GM21717 (cell line): Measurements from ENCODE around the gene LIN9.
A peak's percentile ranks its signal among the peaks of the same experiment; 100 is the strongest.
"Not testable (repeated sequence)": the region's sequence is repeated elsewhere in the genome, so short reads cannot be mapped to it uniquely, and the experiment has no call there.

ENCODE experiments used
- ATAC-seq: cut with Tn5 transposase; IDR thresholded peaks from one replicate; pipeline ENCODE4 v1.9.1; 2021; ENCODE audit warnings: mild to moderate bottlenecking, moderate library complexity; ENCODE audit not compliant: unreplicated experiment

Gene LIN9

DNA sequence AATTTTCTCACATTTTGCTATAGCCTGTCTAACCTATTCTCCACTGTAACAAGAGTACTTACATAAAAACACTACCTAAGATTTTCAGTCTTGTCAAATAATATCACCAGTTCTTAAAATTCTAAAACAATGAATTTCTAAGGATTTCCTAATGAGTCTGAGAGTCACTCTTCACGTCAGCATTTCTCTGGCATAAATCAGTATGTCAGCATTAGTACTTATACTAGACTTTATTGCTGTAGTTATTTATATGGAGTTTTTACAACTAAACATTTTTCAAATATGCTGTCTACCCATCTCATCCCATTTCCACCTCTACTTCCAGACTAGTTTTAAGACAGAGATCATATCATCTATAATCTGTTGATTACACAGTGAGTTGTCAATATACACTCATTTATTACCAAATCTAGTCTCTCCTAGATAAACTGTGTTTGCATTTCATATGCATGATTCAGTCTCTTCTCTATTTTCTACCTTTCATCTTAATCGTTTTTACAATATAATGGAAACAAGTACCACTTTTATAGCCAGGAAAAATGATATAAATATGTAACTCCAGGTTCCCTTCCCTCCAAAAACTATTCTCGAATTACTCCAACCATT is 32.8 kb downstream of the LIN9 start:
- ATAC-seq: no peak

DNA sequence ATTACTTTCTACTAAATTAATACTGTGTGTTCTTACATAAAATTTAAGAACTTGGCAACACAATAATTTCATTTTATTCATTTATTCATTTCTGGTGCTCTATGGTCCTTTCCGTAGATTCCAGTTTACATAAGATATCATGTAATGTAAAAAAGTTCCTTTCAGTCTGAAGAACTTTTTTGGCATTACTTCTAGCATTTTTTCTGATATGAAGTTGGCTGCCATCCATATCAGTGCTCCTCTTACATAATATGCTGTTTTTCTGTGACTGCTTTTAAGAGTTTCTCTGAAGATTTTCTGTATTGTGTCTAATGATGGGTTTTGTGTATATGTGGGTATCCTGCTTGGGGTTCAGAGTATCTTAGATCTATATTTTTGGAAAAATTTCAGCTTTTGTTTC is 34.8 kb downstream of the LIN9 start:
- no peak for ATAC-seq

DNA sequence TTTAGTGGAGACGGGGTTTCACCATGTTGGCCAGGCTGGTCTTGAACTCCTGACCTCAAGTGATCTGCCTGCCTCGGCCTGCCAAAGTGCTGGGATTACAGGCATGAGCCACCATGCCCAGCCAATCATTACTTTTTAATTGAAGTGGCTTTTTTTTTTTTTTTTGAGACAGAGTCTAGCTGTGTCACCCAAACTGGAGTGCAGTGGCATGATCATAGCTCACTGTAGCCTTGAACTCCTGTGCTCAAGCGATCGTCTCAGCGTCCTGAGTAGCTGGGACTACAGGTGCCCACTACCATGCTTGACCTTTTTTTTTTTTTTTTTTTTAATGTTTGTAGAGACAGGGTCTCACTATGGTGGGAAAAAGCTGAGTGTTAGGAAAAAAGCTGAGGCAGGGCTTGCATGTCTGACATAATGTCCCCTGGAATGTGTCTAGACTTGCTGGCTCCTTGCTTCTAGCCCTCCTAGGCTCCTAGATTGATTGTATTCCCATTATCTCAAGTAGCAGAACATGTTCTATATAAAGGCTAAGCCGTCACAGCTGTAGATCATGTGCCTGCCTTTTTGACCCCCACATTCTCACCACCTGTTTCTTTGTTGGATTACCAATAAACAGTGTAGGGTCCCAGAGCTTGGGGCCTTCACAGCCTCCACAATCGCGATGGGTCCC is 36.6 kb downstream of the LIN9 start:
- ATAC-seq: not testable (repeated sequence)

DNA sequence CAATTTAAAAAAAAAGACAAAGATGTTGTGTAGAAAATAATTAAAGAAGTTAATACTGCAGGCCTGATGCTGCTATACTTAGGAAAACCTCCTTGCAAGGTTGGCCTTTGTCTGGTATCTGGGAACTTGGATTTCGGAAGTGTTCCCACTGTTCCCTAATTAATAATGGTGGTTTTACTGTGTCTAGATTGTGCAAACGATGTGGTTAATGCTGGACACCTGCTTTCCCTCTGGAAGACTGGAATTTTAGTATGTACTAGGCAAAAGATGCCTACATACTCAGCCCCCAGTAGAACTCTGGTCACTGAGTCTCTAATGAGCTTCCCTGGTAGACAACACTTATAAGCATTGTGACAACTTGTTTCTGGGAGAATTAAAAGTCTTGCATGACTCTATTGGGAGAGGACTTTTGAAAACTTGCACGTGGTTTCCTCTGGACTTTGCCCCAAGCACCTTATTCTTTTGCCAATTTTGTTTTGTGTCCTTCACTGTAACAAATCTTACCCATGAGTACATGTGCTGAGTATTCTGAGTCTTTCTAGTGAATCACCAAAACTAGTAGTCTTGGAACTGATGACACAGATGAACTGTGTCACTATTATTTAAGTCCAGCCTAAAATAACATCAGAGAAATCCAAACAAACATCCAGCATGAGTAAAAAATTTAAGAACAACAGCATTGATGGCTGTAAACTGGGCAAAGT is 40.4 kb downstream of the LIN9 start:
- ATAC-seq: no peak

DNA sequence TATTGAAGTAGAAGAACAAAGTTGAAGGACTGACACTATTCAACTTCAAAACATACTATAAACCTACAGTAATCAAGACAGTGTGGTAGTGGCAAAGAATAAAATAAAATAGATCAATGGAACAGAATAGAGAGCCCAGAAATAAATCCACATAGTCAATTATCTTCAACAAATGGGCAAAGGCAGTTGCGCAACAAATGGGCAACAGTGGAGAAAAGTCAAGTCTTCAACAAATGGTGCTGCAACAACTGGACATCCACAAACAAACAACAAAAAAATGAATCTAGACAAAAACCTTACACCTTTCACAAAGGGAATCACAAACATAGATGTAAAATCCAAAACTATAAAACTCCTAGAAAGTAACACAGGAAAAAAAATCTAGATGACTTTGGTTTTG is 47.1 kb downstream of the LIN9 start:
- no peak for ATAC-seq

DNA sequence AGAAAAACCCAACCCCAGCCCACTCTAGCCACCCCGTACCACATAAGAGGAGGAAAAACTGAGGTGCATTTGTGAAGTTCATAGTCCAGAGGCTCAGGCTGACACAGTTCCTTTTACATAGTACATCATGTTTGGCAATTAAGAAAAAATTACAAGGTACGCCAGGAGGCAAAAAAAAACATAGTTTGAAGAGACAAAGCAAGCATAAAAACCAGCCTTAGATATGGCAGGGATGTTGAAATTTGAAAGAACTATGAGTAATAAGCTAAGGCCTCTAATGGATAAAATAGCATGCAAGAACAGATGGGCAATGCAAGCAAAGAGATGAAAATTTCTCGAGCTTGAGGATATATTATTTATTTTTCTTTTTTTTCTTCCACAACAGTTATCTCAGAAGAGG is 53.6 kb downstream of the LIN9 start:
- no peak for ATAC-seq

DNA sequence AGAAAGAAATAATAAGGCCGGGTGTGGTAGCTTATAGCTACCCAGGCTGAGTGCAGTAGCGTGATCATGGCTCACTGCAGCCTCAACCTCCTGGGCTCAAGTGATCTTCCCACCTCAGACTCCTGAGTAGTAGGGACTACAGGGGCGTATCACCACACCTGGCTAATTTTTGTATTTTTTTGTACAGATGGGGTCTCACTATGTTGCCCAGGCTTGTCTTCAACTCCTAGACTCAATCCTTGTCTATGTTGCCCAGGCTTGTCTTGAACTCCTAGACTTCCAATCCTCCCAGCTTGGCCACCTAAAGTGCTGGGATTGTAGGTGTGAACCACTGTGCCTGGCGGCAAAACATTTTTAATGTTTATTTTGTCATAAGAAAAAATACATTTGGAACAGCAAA is 55.0 kb downstream of the LIN9 start:
- no peak for ATAC-seq

DNA sequence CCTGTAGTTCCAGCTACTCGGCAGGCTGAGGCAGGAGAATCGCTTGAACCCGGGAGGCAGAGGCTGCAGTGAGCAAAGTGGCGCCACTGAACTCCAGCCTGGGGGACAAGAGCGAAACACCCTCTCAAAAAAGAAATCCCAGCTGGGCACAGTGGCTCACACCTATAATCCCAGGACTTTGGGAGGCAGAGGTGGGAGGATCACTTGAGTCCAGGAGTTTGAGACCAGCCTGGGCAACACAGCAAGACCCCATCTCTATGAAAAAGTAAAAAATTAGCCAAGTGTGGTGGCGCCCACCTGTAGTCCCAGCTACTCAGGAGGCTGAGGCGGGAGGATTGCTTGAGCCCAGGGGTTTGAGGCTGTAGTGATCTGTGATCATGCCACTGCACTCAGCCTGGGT is 56.1 kb downstream of the LIN9 start:
- not testable (repeated sequence) for ATAC-seq

DNA sequence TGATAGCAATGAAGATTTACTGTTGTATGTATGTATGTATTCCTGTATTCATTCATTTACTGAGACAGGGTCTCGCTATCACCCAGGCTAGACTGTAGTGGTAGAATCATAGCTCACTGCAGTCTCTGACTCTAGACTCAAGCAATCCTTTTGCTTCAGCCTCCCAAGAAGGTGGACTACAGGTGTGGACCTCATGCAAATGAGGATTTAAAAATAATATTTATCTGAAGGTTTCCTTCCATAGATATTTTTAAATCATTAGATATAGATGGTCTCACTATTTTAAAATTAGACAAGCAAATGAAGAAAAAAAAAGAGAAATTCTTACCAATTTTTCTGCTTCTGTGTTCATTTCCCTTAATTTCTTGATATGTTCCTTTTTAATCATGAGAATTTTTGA is 58.5 kb downstream of the LIN9 start:
- no peak for ATAC-seq

DNA sequence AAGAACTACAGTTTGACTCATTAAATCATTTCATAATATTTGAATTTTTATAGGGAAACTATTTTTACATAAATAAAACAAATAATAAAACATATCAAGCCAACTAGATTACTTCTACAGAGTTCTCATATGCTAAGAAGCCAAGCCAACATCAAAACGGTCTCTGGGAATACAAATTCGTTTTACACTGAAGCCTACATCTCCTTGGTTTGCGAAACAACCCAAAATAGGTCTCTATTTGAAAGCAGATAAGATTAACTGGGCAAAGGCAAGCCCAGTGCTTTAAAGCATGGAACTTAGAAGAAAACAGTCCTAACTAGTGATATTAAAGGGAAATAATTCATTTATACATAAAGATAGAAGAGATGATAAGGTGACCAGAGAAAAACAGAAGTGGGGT is 60.2 kb downstream of the LIN9 start:
- no peak for ATAC-seq

DNA sequence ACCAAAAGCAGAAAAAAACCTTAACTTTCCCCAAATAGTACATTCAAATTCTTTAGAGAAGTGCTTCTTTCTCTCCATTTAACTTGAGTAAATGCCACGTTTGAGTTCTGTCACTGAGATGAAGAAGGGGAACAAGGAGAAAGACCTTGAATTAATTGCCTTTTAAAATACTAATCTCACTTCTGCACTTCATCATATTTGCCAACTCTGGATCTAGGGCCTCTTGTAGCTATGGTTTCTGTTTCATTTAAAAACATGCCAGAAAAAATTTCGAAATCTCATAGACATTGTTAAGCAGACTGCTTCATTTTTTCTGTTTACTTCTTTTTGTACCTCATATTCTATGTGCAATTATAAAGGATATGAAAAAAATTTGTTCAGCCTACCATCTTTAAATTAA is 60.9 kb downstream of the LIN9 start:
- no peak for ATAC-seq

DNA sequence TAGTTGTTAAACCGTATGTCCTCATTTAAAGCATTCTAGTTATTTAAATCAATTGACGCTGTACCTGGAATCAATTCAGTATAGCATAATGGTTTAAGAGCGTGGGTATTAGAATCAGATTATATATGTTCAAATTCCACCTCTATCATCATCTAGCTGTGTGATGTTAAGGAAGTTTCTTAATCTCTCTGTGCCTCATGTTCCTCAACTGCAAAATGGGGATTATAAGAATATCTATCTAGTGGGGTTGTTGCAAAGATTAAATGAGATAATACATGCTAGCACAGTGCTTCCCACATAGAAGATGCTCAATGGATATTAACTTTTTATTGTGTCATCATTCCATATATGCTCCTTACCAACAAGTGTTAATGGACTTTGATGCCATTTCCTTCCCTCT is 69.5 kb downstream of the LIN9 start:
- ATAC-seq: no peak

DNA sequence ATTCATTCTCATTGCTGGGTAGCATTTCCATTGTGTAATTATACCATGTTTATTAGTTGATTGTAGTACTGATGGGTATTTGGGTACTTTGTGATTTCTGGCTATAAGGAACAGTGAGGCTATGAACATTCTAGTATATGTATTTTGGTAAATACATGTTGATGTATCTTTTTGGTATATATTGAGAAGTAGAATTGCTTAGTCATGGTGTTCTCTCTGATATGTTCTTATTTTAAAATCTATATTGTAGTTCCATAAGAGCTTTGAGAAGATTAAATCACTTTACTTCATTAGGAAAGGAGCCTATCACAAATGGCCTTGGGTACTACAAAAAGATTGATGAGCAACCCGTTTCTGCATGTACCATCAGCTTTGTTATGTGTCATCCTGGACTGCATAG is 72.1 kb downstream of the LIN9 start:
- ATAC-seq: no peak

DNA sequence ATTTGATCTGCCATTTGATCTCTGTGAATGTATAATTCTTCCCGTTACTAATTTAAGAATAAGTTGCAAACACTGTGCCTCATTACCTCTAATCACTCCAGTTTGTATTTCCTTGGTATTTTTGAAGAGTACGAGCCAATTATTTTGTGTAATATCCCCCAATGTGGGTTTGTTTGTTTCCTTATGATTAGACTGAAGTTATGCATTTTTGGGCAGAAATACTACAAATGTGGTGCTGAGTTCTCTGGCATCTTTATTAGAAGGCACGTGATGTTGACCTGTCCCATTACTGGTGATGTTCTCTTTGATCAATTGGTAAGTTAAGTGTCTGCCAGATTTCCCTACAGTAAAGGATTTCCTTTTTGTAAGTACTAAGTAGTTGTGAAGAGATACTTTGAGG is 75.2 kb downstream of the LIN9 start:
- ATAC-seq: no peak

DNA sequence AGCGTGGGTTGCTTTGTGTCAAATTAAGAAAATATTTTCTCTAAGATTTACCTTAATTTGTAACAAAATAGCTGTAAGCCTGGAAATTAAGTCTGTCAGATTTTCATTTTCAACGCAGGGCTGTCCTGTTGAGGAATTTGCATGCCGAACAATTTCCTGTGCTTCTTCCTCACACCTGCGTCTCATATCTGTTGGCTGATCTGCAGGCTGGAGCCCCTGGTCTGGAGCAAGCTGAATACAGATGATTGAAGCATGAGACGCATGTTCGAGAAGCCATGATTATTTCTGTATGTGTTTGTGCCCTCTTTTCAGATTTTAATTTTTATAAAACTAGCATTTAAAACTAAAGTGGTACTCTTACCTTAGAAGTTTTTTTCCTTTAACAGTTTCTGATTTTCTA is 75.7 kb downstream of the LIN9 start:
- peak; percentile 72 for ATAC-seq

DNA sequence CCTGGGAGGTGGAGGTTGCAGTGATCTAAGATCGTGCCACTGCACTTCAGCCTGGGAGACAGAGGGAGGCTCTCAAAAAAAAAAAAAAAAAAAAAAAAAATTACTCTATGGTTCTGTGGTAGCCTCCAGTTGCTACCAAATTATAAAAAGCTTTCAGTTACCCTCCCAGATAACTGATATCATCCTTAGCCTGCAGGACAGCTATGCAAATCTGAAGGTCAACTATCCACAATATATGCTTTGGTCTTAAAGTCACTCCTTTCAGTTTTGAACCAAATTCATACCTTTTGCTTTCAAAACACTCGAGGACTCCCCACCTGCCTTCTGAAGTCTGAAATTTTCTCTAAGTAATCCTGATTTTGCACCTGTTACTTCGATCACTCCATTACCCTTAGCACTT is 82.4 kb downstream of the LIN9 start:
- peak; percentile 50 for ATAC-seq

DNA sequence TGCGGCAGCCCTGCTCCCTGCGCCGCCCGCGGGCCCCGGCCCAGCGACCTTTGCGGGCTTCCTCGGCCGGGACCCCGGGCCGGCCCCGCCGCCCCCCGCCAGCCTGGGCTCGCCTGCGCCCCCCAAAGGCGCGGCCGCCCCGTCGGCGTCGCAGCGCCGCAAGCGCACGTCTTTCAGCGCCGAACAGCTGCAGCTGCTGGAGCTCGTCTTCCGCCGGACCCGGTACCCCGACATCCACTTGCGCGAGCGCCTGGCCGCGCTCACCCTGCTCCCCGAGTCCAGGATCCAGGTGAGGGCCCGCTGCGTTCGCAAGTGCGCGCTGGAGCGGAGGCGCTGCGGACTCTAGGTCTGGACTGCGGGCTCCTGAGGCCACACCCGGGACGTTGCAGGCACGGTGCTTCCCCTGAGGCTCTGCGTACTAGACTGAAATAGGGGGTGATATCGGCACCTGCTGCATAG is 85.1 kb downstream of the LIN9 start:
- ATAC-seq: peak; percentile 53

DNA sequence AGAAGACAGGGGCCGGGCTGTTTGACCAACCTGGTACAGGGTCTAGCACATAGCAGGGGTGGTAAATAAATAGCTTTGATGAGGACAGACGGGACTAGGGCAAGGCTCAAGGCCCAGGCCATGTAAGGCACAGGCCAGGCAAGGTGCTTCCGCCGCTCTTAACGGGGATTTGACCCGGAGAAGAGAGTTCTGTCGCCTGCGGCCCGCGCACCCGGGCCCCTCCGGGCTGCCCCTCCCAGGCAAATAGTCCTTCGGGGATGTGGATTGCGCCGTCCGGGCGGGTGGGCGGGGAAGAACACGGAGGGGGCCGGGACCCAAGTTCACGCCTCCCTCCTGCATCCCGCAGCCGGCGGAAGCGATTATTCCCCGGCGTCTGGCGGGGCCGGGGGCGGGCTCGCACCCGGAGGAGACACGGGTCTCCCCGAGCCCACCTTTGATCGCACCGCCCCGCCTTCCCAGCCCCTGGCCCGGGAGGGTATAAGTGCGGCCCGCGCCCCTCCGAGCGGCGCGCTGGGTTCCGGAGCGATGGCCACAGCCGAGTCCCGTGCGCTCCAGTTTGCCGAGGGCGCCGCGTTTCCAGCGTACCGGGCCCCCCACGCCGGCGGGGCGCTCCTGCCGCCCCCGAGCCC is 85.7 kb downstream of the LIN9 start, which contains the start of gene MIXL1:
Gene MIXL1 (plus strand): TSS at position 508 of the 629 bp plus-strand sequence. CDS start 18 bp downstream, at position 526.
- ATAC-seq: peak; percentile 37

DNA sequence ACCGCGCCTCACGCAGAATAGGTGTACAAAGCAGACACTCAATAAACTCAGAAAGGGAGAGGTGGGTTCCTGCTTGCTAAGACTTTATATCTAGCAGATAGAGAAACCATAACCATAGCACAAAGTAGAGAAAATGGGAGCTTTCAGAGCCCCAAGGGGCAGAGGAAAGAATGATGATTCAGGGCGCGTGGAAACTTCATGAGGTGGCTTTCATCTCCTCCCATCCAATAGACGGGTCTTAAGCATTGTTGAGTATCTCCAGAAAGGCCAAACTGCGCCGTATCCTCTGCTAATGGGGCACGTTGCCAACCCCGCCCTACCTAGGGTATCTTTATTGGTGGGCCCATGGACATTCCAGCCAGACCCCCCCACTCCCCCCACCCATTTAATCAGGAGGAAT is 86.3 kb downstream of the LIN9 start:
- ATAC-seq: no peak

DNA sequence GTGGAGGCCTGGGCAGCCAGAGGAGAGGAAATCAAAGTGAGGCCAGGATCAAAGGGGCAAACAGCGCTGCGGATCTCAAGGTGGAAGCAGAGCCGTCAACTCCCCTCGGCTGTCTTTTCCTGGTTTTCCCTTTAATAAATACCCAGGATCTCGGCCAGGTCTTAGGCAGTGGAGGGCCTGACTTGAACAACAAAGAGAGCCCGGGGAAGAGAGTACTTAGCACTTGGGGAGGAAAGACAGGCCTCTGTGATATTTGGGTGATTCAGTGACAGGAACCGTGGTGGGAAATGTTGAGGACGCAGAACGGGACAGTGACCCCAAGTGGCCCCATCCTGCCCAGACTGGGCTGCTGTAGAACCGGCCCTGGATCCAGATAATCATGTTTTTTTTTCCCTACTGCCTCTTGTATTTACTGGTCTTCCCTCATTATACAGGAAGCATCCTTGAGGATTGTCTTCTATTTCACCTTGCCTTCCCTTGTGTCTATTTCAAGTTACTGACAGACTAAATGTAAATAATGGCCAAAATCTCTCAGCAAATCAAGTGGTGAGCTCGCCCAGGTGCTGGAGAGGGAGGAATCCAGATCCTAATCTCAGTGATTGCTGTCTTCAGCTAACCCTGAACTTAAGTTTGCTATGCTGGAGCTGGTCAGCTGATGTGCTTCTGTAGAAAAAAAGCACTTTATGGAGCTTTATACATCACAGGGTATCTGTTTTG is 88.3 kb downstream of the LIN9 start:
- no peak for ATAC-seq

DNA sequence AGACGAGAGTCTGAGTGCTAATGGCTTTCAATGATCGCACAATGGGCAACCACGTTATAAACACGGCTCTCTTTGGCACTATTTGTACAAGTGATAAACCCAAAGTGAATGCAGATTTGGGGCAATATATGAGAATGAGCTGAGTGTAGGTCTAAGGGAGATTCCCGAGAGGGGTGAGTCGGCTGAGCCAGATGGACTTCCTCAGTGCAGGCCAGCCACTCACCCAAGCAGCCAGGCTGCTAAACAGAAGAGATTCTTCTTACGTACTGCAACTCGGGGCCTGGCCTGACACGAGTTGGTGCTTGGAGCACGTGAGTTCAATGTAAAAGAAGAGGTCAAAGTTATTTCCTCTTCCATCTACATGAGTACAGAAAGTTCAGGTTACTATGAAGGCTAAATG is 91.7 kb downstream of the LIN9 start:
- ATAC-seq: no peak
